Uterus (tissue), 4 donors: ENCODE data around the gene LY6G6D. TPM values are rescaled to one million over a fixed set of nuclear protein-coding genes. Genes with fewer than 3 reads are reported as not detected.
"Not testable (repeated sequence)": the region's sequence is repeated elsewhere in the genome, so short reads cannot be mapped to it uniquely, and the experiment has no call there.

Experiments
- DNase-seq, 2 donors: peaks; one replicate each; pipeline ENCODE4 v3.0.0-alpha.2; 2019 to 2020
- H3K27ac ChIP-seq, 2 donors: fragments of 200-600 bp; sonication (generic); 1 replicate in 1 of 2; 2 replicates in 1 of 2; pipeline ENCODE4 v1.5.1; 2016 to 2018
- H3K27me3 ChIP-seq, 2 donors: fragments of 200-600 bp; sonication (generic); one replicate each; pipeline ENCODE4 v1.5.1; 2018 to 2019; ENCODE audit warnings: control low read depth in 1 of 2
- H3K36me3 ChIP-seq, 2 donors: fragments of 200-600 bp; sonication (generic); one replicate each; pipeline ENCODE4 v1.5.1; 2019; ENCODE audit warnings: control low read depth in 1 of 2
- H3K4me1 ChIP-seq, 2 donors: fragments of 200-600 bp; sonication (generic); one replicate each; pipeline ENCODE4 v1.5.1; 2018 to 2019; ENCODE audit warnings: control low read depth in 1 of 2
- H3K4me3 ChIP-seq, 2 donors: fragments of 200-600 bp; sonication (generic); 1 replicate in 1 of 2; 2 replicates in 1 of 2; pipeline ENCODE4 v1.5.1; 2018 to 2019; ENCODE audit warnings: mild to moderate bottlenecking in 1 of 2
- H3K9me3 ChIP-seq, 2 donors: fragments of 200-600 bp; sonication (generic); one replicate each; pipeline ENCODE4 v1.5.1; 2019; ENCODE audit warnings: control low read depth in 1 of 2
- POLR2A ChIP-seq, 2 donors: fragments of 450-650 bp; IDR thresholded peaks; one replicate each; pipeline ENCODE4 v1.6.1; 2016; ENCODE audit warnings: antibody characterized with exemption in 2 of 2, mild to moderate bottlenecking in 1 of 2, moderate library complexity in 1 of 2
- intact Hi-C: fragments of 100-400 bp; cut with DNase I; formaldehyde crosslinking; loops from one replicate; pipeline ENCODE4 v1.15.1; 2023; ENCODE audit warnings: low total_unique reads
- total RNA-seq, 4 donors: library from RNA; depleted of rRNA in 3 of 4; stranded (reverse); fragments of >200 nt in 3 of 4; gene quantifications; one replicate each; pipeline versions ENCODE4 v1.1.0 to v1.2.4, GENCODE V29; 2014 to 2023
- TF ChIP-seq, protein P1 (sequence below), 4 experiments: fragments of 200-600 bp in 2 of 4; fragments of 450-650 bp in 2 of 4; sonication (generic) in 2 of 4; IDR thresholded peaks; one replicate each; pipeline ENCODE4 v1.5.1; 2016 to 2019; ENCODE audit warnings: antibody characterized with exemption in 4 of 4, mild to moderate bottlenecking in 2 of 4, moderate library complexity in 1 of 4
- donor health status: DM: yes; HTN: yes; CAD: no.

Gene LY6G6D
- total RNA-seq, 4 donors from 2014 or later = 2.0 TPM; not detected in 3

DNA sequence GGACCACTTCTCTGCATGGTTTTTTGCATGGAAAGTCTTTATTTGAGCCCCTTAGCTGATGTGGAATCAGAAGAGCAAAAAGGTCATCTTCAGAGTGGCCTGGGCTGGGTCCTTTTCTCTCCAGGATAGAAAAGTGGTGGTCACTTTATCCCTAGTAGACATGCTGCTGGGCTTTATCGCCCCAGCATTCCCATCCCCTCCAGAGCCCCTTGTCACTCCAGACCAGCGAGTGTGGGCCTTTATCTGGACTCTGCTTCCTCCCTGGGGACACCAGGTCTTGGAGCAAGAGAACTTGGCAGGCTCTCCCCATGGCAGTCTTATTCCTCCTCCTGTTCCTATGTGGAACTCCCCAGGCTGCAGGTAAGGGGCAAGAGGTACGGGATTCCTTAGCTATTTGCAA, 8.5 kb upstream of the LY6G6D start, which contains the start of gene LY6G6F:
Gene LY6G6F, plus strand, starts transcription at position 268 of the 400 bp plus-strand sequence. Its CDS starts 41 bp downstream, at position 309.
- H3K4me1 ChIP-seq = peaks cover 5 to 6% of the 10 kb centered on the region in 2 donors
- no peak for TF ChIP-seq POLR2A (IDR thresholded peaks at IDR 0.05)
- TF ChIP-seq, protein P1, sequence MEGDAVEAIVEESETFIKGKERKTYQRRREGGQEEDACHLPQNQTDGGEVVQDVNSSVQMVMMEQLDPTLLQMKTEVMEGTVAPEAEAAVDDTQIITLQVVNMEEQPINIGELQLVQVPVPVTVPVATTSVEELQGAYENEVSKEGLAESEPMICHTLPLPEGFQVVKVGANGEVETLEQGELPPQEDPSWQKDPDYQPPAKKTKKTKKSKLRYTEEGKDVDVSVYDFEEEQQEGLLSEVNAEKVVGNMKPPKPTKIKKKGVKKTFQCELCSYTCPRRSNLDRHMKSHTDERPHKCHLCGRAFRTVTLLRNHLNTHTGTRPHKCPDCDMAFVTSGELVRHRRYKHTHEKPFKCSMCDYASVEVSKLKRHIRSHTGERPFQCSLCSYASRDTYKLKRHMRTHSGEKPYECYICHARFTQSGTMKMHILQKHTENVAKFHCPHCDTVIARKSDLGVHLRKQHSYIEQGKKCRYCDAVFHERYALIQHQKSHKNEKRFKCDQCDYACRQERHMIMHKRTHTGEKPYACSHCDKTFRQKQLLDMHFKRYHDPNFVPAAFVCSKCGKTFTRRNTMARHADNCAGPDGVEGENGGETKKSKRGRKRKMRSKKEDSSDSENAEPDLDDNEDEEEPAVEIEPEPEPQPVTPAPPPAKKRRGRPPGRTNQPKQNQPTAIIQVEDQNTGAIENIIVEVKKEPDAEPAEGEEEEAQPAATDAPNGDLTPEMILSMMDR (IDR thresholded peaks at IDR 0.05) = no peak
- no peaks in the 10 kb centered on the region for H3K9me3 ChIP-seq
- H3K27ac ChIP-seq = no peak within 1 kb of the TSS
- H3K36me3 ChIP-seq = no peaks in the 10 kb centered on the region
- intact Hi-C loops = no loop called here
- H3K27me3 ChIP-seq = no peaks in the 10 kb centered on the region
- no peak for DNase-seq
- no peak within 1 kb of the TSS for H3K4me3 ChIP-seq

DNA sequence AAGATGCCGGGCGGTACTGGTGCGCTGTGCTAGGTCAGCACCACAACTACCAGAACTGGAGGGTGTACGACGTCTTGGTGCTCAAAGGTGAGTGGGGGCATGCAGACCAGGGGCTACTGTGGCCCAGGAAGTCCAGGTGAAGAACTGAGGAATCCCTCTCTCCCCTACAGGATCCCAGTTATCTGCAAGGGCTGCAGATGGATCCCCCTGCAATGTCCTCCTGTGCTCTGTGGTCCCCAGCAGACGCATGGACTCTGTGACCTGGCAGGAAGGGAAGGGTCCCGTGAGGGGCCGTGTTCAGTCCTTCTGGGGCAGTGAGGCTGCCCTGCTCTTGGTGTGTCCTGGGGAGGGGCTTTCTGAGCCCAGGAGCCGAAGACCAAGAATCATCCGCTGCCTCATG, 7.4 kb upstream of the LY6G6D start:
- intact Hi-C loops = no loop called here
- no peak for DNase-seq
- TF ChIP-seq POLR2A (IDR thresholded peaks at IDR 0.05) = no peak
- TF ChIP-seq, protein P1 (IDR thresholded peaks at IDR 0.05) = no peak
- no peak overlapping the region for H3K27ac ChIP-seq
- no peaks in the 10 kb centered on the region for H3K36me3 ChIP-seq
- H3K27me3 ChIP-seq = no peaks in the 10 kb centered on the region
- H3K4me3 ChIP-seq = no peak overlapping the region
- no peaks in the 10 kb centered on the region for H3K4me1 ChIP-seq
- no peaks in the 10 kb centered on the region for H3K9me3 ChIP-seq

DNA sequence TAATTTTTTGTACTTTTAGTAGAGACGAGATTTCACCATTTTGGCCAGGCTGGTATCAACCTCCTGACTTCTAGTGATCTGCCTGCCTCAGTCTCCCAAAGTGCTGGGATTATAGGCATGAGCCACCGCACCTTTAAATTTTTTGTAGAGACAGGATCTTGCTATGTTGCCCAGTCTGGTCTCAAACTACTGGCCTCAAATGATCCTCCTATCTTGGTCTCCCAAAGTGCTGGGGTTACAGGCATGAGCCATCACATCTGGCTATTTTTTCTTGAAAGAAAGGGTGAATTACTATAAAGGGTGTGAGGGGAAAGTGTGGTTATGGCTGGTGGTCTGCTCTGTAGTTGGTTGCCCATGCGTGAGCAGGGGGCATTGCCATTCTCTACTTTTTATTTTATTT, 6.9 kb upstream of the LY6G6D start:
- no peak for DNase-seq
- intact Hi-C loops = no loop called here
- Histone ChIP-seq H3K27me3 (no peaks in the 10 kb centered on the region), H3K4me3 (no peak overlapping the region), H3K27ac (no peak overlapping the region), H3K9me3 (no peaks in the 10 kb centered on the region), H3K4me1 (no peaks in the 10 kb centered on the region), H3K36me3 (no peaks in the 10 kb centered on the region)
- TF ChIP-seq POLR2A (IDR thresholded peaks at IDR 0.05) = no peak
- TF ChIP-seq, protein P1 (IDR thresholded peaks at IDR 0.05) = no peak

DNA sequence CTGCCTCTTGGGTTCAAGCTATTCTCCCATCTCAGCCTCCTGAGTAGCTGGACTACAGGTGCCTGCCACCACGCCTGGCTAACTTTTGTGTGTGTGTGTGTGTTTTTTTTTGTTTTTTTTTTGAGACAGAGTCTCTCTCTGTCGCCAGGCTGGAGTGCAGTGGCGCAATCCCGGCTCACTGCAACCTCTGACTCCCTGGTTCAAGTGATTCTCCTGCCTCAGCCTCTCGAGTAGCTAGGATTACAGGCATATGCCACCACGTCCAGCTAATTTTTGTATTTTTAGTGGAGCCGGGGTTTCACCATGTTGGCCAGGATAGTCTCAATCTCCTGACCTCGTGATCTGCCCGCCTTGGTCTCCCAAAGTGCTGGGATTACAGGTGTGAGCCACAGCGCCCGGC, 6.0 kb upstream of the LY6G6D start:
- H3K36me3 ChIP-seq, intact Hi-C loops, H3K9me3 ChIP-seq, DNase-seq, H3K27ac ChIP-seq, H3K4me1 ChIP-seq, H3K27me3 ChIP-seq, H3K4me3 ChIP-seq: not testable (repeated sequence)

DNA sequence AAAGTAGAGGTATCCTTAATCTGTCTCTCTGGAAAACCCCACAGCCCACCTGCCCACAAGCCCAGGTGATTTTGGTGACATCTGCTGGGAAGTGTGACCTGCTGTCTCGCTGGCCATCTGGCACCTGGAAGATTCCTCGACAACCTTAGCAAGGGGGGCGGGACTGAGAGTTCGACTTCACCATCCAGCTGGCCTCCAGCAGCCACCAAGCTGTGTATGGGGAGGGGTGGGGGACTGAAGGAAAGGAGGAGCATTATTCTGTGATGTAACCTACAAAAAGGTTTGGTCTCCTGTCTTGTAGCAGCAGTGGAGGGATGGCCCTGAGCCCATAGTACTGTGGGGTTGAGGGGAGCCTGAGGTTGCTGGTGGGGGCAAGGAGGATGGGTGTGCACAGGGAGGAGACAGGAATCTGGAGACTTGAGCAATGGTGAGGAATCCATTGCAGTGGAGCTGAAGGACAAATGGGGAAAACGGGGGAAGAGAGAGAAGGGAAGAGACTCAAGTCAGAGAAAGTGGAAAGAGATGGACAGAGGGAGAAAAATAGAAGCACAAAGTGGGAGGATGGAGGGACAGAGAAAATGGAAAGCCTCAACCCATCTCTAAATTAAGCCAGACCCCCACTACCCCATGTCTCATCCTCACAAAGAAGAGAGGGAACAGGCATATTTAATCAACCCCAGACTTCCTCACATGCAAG, 4.5 kb upstream of the LY6G6D start:
- Histone ChIP-seq H3K27me3 (no peaks in the 10 kb centered on the region), H3K4me3 (no peak overlapping the region), H3K4me1 (no peaks in the 10 kb centered on the region), H3K27ac (no peak overlapping the region), H3K9me3 (no peaks in the 10 kb centered on the region), H3K36me3 (no peaks in the 10 kb centered on the region)
- no peak for TF ChIP-seq POLR2A (IDR thresholded peaks at IDR 0.05)
- TF ChIP-seq, protein P1 (IDR thresholded peaks at IDR 0.05) = no peak
- DNase-seq = no peak
- intact Hi-C loops = no loop called here
